GM18520 (cell line): ENCODE results near the gene AFF4.

Experiments
- ATAC-seq: cut with Tn5 transposase; IDR thresholded peaks from one replicate; pipeline ENCODE4 v1.9.1; 2021; ENCODE audit not compliant: unreplicated experiment

AFF4 gene

DNA sequence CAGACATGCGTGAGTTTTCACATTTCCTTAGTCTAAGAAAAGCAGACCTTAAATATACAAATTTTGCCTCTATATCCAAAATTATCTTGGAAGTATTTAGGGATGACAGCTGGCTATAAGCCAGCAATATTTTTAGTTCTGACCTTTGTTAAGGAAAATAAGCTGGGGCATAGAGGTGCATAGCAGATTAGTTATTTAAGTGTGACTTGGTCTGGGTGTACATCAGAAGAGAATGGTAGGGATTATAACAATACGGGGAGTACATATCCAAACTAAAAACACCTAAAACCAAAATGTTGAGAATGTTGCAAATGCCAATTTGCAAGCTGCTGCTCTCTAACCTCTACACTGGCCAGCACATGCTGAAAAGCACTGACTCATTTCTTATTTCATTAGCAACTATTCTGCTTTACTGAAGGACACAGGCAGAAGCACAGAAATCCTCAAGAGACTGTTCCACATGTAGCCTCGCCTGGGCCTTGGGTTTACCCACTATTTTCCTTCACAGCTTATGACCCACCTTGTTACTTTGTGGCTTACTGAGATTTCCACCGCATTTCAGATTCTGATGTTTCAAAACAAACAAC is 67.6 kb downstream of the AFF4 start:
- no peak for ATAC-seq

DNA sequence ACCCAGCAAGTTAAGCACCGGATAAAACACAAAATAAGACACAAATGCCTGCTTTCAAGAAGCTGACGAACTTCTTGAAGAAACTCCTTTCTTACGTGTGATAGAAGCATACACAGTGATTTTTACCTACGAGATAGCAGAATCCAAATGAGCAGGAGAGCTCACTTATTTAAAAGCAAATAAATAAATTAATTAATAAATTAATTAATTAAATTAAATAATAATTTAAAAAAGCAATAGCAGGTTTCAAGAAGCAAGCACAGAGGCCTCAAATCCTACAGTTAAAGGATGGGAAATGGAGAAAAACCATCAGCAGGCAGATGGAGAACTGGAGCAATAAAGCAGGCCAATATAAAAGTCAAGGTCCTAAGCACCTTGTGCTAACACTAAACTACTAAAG is 72.6 kb downstream of the AFF4 start:
- ATAC-seq: no peak

DNA sequence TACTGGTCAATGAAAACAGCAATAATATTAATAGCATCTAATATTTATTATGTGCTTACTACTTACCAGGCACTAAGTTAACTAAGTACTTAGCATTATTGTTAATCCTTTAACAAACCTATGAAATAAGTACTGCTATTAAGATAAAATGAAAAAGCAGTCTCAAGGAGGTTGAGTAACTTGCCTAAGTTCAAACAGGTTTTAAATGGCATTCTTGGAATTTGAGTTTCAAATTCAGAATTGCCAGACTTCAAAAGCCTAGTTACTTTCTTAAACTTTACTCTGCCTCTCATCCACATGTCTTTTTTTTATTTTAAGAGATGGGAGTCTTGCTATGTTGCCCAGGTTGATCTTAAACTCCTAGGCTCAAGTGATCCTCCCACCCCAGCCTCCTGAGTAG is 73.9 kb downstream of the AFF4 start:
- ATAC-seq: no peak

DNA sequence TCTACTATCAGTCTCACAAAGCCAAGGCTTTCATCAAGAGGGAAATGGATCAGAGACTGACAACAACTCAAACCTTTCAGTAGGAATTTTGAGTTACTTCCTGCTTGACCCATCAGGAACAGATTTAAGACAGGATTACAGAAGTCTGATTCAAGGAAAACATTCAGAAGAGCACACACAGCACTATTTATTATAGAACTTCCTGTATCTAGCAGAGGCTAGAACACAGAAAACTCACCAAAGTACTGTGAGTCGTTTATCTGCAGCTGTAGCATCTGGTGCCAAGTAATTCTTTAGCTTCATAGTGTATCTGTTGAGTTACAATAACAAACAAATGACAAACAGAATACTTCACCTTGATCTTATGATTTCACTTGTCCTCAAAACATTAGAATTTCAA is 76.2 kb downstream of the AFF4 start:
- ATAC-seq: no peak

DNA sequence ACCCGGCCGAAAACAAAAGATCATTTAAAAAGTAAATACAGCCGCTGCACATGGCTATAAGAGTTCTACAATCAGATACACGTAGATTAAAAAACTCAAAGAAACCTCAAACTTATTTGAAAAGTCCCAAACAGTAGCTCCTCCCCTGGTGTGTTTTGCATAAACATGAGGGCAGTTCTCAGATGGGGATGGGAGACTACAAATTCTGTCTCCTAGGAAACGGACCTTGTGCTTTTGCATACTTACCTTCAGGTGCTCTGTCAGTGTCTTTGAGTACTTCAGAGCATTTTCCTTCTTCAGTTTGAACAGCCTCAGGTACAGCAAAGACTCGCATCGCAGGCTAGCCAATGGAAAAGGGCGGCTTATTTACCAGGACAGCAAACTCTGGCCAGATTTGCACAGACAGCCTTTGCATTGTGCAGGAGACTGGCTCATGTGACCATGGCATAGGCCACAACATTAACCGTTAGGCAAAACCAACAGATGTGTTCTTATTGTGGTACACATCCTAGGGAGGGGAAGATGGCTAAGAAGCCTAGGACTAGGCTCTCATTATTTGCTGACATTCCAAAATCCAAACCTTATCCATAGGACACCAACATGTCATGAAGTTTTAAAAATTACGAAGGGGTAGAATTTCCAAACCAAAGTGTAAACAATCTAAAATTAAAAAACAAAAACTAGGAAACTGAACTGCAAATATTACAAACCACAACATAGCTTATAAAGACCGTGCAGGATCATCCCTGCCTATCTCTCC is 77.2 kb downstream of the AFF4 start:
- no peak for ATAC-seq

DNA sequence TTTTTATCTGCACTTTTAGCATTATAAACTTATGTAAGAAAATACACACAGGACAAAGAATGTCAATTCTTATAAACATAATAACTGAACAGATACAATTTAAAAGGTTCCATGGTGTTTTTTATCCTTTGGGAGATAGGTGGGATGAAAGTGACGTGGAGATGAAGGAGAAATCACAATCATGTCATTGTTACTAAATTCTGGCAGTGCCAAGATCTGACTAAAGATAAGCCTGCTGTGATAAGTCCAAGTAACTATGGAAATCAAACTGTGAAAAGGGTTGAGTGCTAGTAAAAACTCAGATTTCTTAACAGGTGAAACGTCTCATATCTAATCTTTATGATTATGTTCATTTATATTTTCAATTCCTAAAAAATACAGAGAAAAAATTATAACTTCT is 78.9 kb downstream of the AFF4 start:
- ATAC-seq: no peak

DNA sequence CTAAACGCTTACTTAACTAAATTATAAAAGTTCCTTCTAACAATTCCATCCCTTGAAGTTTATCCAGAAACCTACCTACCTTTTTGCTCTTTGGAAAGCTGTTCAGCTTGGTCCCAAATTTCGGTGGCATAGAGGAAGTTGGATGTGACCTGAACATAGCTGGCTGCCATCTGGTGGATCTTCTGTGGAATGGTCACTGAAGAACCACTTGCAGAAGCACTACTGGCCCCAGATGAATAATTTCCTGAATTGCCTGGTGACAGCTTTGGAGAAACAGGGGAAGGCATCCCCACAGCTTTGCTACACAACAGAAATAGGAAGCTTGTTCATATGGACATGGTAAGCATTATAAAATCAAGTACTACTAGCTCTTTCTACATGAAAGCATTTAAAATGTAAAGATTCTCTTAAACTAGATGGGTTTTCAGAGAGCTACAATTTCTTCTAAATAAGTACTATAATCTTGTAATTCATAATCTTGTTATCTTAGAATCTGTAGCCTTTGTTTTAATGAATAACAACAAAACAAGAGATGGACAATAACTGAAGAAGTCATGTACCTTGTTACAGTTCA is 80.1 kb downstream of the AFF4 start:
- ATAC-seq: no peak

DNA sequence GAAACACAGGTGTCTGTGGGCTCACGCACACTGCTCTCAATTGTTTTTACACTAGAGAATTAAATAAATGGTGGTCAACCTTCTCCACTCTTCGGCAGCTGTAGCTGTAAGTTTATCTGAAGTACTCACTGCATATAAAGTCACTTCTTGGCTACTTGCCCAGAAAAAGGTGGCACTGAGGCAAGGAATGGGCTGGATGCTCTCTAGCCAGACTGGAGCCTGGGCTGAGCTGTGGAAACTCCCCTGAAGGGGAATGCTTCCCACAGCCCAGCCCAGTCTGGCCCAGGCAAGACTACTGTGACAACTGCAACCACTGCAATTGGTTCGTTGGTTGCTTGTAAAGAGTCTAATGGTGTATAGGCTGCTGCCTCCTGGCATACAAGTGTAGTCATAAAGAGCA is 85.5 kb downstream of the AFF4 start:
- ATAC-seq: no peak

DNA sequence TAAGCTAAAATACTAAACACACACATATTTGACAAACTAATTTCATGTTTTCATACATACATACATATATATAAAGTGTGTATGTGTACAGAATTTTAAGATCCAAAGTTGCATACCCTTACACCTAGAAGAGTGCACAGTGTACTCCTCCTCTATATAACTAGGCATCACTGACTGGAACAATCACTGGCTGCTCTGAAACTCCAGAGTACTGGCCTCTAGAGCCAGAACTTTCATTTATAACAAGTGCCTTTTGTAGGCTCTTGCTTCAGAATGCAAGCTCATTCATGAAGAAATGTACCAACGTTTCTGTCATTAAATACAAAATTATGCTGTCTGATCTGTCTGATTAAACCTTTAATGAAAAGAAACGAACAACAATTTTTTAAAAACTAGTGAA is 86.0 kb downstream of the AFF4 start:
- no peak for ATAC-seq

DNA sequence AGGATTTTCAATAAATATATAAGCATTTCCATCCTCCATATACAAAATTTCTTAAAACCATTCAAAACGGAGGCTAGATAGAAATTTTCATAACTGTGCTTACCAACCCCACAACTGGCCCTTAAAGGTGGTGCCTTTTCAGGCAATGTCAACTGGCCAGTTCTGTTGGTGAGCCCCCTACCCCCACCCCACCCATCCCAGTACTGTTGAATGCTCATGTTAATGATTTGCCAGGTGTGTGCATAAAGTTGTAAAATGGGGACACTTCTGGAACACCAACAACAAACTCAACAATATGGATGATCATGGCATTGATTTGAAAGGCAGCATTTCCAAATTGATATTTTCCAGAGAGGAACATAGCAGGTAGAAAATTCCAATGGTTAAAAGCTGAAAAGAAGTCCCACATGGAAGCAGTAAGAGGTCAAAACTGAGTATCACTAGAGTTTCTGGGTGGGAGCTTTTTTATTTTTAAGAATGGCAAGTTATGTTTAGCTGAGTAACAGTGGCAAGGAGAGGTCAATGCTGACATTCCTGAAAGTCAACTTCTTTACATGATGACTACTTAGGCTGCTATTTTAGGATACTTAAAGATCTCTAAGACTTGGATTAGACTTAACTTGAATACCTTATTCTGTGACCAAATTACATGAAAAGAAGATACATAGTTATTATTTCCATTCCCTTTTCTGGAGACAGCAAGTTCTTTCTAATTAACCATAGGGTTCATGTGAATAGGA is 87.2 kb downstream of the AFF4 start:
- no peak for ATAC-seq

DNA sequence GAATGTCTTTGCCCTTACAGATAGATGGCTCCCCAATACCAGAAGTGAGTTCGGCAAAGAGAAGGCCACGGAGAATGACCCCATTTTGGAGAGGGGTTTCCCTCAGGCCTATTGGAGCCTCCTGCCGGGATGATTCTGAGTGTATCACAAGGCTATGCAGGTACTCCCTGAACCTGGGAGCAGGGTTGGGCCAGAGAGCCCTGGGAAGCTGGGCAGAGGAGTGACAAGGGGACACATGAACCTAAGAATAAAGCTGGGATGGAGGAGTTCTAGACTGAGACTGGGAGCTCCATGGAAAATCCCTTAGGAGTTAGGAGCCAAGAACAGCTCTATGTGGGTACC is 89.5 kb downstream of the AFF4 start:
- ATAC-seq: no peak

DNA sequence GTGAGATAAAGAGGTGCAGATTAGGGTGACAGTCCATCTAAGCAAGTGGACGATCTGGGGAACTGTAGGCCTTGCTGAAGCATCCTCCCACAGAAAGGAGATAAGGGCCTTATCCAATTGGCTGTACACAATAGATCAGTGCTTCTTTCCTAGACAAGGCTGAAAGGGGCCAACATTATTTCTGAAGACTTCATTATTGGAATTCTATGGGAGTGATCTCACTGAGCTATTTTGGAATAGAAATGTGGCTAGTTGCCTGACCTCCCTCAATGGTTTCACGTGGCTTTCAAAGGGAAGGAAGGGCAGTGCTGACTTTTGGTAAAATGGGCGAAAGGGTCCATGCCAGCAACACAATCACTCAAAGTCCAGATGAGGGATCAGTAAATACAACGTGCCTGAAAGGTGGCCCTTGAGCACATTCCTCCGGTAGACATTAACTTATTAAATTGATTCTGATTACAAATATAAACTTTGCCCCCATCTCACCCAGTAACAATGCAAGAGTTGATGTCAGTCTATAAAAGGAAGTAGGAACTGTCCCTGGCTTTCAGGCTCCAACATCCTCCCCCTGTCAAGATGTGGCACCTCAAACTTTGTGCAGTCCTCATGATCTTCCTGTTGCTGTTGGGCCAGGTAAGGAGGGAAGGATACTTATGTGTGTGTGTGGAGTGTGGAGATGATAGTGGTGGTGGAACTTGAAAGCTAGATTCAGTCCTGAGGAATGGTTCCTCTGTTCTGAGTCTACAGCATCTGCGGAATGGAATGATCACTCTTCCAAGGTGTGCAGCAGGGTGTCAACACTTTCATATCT is 90.1 kb downstream of the AFF4 start, which contains the start of gene LEAP2:
TSS of gene LEAP2 (plus strand) at position 550 of the 811 bp plus-strand sequence. CDS start at position 577, 27 bp downstream.
- no peak for ATAC-seq

DNA sequence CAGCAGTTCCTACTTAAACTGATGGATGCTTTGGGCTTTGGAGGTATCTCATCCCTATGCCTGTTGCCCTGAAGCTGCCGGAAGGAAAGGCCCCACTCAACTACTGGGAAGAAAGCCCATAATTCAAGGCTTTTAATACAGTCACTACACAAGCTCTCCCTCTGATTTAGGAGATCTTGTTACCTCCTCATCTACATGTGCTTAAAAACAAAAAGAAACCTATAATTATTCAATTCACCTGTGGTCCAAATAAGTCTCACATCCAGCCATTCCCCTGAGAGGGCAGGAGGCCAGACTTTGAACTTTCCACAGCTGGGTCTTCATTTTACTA is 90.7 kb downstream of the AFF4 start:
- no peak for ATAC-seq

DNA sequence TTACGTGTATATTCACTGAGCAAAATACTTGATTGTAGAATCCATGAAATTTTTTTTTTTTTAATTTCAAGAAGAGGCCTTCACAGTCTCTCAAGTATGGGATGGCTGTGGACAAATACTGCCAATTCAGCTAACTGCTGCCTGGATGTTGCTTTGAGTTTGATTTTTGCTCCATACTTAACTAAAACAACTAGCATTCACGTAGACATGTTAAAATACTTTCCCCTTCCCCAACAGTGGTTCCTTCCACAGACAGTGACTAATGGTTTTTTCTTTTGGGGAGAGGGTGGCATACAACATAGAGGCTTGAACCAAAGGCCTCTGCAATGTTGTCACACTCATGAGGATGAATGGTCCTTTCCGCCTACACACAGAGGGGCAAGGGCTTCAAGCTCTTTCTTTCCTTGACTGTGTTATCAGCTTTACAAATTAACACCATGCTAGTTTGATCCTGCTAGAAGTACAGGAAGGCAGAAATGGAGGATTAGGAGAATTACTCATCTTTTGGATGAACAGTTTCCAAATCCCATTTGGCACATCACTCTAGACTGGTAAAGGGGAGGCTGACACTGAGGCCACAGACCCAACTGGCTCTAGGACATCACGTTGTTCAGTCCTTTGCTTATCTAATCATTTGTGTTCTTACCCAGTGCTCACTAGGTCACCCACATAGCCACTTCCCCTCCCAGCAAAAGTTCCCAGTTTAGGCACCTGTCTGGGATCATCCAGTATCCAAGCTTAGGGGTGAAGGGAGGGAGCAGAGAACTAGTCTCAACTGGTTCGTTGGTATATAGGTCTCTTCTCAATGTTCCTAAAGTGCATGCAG is 91.8 kb downstream of the AFF4 start:
- ATAC-seq: no peak

DNA sequence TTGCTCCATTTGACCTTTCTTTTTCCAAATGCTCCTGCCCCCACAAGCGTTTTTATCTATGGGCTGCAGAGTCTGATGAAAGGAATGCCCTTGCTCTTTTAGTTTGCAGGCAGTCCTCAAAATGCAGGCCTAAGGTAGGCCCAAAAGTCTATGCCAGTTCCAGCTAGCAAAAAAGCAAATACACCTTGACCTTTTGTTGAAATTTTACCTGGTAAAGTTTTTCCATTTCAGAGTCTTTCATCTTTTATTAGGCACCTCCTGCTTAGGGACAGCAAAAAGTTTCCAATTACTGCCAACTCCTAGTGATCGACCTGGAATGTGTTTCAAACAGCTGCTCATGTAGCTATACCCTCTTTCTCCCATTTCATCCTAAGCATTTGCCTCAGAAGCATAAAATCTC is 92.6 kb downstream of the AFF4 start:
- ATAC-seq: no peak

DNA sequence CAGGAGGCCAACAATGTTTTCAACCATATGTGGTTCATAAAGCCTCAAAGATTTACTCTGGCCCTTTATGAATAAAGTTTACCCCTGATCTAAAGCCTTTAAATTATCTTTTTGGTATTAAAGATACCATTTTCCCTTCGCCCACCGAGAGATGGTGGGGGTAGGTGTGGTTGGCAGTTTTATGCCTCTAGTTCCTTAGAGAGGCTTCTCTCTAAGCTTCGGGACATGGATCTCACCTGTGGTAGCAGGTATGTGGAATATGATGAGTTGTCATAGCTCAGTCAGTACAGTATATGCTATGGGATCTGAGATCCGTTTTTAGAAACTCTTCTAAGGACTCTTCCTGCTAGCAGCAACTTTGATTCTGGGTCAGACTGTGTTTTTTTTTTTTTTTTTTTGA is 94.7 kb downstream of the AFF4 start:
- no peak for ATAC-seq

DNA sequence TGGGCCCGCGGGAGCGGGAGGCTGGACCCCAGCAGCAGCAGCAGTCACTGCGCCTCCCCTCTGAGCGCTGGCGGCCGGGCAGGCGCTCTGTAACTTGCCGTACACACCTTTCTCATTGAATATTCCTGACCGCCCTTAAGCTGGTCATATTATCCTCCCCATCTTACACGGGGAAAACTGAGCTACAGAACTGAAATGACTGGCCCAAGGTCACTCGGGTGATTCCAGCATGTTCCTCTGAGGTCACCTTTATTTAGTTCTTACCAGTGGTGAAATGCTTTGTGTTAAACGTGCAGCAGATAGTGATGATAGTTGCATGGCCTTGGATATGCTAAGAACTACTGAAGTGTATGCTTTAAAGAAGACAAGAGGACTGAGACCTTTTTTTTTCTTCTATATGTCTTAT is 96.4 kb downstream of the AFF4 start:
- no peak for ATAC-seq

DNA sequence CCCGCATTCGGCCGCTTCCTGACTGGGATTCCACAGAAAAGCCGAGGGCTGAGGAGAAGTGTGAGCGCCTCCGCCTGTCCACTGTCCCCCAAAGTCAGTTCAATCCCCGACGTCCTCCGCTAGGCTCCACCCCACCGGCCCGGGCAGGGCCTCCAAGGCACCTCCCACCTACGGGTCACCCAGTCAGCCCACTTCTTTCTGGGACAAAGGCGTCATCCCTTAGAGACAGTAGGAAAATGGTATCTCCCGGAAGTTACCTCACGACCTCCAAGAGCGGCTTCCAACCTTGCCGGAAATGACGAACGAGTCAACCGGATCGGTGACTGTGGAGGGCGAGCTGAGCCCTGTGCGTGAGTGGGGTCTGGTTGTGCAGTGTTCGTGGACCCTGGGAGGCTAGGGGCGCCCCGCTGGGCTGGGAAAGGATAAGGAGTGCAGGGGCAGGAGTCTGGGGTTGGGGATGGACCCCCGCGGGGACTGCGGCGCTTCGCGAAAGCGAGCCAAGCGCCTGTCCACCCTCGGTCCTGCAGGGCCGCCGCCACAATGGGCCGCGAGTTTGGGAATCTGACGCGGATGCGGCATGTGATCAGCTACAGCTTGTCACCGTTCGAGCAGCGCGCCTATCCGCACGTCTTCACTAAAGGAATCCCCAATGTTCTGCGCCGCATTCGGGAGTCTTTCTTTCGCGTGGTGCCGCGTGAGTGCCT is 96.9 kb downstream of the AFF4 start, which contains the start of the genes GDF9 and UQCRQ:
TSS of gene GDF9 (minus strand) at position 128 of the 704 bp plus-strand sequence. CDS start 1,936 bp downstream, outside the sequence.
TSS of gene UQCRQ (plus strand) at position 301 of the 704 bp plus-strand sequence. CDS start at position 541, 240 bp downstream.
- ATAC-seq: peak; percentile 99

DNA sequence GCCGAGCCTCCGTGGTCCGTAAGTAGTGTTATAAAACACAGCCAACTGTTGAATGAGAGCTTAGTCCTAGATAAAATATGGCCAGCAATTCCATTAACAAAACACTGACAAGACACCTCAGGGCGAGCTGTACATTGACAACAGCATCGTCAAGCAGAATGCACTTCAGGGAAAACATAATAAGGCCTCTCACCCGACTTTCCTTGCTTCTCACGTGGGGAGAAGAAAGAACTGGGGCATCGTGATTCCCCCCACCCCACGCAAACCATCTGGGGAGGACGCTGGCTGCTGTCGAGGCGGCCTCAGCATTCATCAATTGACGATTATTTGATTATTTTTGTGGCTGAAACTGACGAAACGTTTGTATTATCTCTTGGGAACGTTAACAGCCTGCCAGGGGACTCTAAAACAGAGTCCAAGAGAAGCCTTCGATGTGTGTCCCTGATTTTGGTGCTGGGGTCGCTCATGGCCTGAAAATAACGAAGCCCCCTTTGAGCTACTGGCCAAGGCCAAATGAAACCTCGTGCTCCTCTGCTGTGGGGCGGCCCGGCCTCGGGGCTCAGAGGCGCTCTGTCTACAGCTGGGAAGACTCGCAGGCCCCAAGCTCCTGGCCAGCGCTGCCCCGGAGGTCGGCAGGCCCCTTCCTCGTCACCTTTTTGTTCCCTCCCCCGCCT is 97.6 kb downstream of the AFF4 start:
- ATAC-seq: no peak
